ENCODE data around the gene NTM.

The NTM gene

DNA sequence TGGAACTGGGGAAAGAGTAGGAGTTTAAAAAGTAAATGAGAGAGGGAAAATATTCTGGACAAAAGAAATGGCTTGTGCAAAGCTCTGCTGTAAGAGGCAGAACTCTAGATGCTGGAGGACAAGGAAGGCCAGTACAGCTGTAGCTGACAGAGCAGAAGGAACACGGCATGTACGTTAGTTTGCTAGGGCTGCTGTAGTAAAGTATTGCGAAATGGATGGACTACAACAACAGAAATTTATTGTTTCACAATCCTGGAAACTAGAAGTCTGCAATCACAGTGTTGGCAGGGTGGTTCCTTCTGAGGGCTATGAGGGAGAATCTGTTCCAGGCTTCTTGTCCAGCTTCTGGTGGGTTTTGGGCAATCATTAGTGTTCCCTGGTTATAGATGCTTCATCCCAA is 454.4 kb downstream of the NTM start:
- peak; percentile 33 for DNase-seq (ENCODE audit: low read depth)

DNA sequence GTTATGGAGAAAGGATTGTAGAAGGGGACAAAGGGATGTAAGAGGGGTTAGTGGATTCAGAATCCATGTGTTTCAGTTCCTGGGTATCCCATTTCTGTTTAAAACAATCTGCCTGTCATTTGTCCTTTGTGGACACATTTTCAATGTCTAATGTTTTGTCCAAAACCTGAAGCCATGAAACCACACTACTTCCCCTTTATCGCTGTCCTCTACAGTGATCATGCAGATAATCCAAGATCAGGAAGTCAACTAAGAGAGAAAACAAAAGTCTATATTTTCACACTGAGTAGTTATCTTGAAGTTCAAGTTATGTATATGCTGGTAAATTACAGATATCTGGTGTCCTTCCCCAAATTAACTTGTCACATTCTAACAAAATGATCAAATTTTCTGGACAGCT is 457.0 kb downstream of the NTM start:
- DNase-seq (ENCODE audit: low read depth): no peak

DNA sequence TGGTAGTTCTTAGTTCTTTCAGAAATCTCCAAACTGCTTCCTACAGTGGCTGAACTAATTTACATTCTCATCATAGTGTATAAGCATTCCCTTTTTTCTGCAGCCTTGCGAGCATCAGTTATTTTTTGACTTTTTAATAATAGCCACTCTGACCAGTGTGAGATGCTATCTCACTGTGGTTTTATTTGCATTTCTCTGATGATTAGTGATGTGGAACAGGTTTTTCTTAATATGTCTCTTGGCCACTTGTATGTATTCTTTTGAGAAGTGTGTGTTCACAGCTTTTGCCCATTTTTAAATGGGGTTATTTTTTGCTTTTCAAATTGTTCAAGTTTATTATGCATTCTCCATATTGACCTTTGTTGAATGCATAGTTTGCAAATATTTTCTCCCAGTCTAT is 459.3 kb downstream of the NTM start:
- no peak for DNase-seq (ENCODE audit: low read depth)

DNA sequence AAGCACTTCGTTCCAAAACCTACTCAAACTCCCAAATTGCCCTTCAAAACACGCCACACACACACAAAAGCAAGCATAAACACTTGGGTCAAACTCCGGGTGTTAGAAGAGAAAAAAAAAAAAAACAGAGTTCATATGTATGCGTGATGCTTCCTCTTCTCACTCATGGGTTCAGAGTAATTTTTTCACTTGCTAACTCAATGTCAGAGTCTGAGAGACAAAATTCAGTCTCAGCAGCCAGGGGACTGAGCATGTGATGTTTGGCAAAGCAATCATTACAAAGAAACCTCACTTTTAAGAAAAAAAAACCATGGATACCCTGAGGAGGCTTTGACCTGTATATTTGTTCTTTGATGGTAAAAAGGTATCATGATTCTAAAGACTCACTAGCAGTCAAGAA is 461.7 kb downstream of the NTM start:
- no peak for DNase-seq (ENCODE audit: low read depth)

DNA sequence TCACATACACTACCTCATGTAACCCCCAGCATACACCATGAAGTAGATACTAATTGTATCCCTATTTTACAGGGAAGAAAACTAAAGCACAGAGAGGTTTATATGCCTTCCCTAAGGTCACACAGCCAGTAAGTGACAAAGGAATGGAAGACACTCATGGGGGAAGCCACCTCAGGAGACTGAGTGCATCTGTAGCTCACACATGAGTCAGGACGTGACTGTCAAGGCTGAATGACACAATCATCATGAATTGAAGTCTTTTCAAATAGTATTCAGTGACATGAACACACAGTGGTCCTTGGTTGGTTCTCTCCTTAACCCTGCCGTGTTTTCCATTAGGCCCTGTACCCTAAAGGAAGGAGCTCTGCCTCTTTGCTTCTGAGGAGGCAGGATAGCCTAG is 463.0 kb downstream of the NTM start:
- no peak for DNase-seq (ENCODE audit: low read depth)

DNA sequence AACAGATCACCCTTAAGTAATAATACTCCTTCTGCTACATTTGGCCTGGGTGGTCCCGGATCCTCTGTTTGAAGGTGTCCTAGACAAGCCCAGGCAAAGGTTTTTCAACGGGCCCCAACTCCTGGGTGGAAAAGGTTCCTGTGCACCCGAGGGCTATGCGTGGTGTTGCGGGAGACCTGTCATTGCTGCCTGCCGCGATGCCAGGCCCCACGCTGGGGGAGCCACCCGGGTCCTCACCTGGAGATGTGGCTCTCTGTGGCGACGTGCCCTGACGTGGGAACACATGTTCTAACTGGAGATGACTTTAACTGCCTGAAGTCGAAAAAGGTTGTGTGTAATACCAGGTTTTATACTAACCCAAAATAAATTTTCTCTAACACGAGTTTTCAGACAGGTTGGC is 467.1 kb downstream of the NTM start:
- DNase-seq (ENCODE audit: low read depth): no peak

DNA sequence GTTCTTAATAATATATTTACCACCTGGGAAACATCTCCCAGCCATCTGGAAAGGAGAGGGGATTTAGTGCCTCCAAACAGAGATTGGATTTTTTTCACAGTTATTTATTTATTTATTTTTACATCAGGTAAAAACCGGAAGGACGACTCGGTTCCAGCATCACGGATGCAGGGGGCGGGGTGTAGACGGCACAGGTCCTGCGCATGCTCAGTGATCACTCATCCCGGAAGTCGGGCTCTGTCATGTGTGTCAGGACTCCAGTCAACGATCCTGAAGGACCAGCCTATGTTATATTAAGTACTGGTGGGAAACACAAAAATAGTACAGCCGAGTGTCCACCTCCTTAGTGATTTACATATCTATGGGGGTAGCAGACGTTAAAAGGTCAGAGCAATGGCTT is 467.6 kb downstream of the NTM start:
- no peak for DNase-seq (ENCODE audit: low read depth)

DNA sequence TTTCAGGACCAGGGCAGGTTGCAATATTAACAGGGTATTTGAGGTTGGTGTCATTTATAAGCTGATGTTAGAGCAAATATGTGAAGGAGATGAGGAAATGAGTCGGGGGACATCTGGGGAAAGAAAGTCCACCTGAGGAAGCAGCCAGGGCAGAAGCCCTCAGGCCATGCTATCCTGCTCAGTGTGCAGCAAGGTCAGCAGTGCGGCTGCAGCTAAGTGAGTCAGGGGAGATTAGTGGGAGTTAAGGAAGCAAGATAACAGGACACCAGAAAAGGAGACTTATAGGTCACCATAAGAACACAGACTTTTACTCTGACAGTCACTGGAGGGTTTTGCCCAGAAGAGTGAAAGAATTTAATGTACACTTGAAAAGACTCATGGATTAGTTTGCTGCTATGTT is 468.9 kb downstream of the NTM start:
- DNase-seq (ENCODE audit: low read depth): no peak

DNA sequence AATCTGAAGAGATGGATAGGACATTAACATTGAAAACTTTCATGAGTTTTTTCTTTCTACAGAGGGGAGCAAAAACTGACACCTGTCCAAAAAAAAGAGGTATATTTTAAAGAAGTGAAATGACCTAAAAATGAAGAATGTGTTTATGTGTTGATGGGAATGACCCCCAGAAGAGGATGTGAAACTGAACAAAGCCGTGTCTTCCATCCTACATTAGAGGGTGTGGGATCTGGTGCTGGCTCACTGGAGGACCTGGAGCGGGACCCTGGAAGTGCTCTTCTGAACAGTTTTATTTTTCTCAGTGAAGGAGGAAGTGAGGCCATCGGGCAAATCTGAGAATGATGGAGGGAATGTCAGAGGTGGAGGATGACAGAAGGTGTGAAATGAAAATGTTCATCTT is 470.1 kb downstream of the NTM start:
- no peak for DNase-seq (ENCODE audit: low read depth)

DNA sequence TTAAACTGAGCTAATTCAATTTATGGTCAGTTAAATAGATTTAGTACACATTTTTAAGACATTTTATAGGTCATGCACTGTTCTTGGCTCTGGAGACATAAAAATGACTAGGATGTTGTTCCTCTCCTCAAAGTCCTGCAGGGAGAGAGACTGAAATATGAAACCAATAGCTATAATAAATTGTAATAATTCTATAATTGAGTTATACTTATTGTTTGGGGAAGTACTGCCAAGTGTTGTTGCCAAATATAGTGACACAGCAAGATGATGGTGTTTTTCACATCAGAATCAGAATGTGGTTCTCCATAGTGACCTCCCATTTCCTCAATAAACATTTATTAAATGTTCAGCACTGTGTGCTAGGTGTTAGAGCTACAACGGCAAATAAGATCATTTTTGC is 470.6 kb downstream of the NTM start:
- no peak for DNase-seq (ENCODE audit: low read depth)

DNA sequence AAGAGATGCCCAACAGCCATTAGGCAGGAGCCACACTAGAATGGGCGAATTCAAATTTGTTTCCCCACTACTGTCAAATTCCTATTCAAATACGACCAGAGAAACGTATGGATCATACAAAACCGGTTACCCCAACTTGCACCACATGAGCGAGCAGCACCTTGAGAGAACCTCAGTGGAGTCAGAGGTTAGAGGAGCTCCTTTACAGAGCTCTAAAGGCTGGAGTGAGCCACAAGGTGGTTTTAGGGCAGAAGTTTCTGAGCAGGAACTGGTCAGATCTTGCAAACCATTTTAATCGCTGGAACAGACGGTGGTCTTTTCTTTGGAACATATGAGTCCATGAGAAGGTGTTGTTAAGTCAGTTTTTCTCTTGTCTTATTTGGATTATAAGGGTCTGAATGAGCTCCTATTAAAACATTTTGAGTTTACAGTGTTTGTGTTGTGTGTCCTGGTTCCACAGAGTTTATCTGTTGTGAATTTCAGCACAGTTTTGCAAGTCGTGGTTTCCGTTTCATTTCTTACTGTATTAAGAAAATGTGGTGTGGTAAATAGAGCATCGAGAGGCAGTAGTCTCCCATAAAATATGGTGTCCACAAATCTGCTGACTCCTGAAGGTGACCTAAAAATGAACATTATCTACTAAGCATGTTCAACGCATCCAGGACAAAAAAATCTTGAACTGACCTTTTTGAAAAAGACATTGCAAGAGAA is 471.7 kb downstream of the NTM start:
- DNase-seq (ENCODE audit: low read depth): no peak

DNA sequence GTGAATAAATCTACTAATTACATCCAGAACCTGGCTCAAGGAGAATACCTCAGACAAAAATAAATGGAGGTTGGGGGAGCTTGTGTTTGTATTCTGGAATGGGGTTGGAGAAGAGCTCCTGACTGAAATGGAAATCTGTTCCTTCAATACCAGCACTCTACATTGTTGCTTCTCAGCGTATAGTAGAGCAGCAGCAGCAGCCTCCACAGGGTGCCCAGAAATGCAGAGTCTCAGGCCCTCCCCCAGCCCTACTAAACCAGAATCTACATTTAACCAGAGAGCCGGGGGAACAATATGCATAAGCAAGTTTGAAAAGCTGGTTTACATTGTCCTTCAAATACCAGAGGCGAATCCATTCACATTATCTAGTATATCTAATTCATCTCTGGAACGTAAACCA is 474.8 kb downstream of the NTM start:
- no peak for DNase-seq (ENCODE audit: low read depth)

DNA sequence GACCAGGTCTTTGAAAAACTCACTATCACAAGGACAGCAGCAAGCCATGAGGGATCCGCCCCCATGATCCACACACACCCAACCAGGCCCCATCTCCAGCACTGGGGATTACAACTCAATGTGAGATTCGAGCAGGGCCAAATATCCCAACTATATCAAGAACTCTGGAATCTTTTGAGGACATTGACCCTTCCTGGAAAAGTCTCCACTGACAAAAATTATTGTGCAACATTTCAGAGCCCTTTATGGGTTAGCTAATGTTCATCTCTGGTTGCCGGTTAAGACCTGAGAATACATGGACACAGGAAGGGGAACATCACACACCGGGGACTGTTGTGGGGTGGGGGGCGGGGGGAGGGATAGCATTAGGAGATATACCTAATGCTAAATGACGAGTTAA is 479.1 kb downstream of the NTM start:
- no peak for DNase-seq (ENCODE audit: low read depth)

DNA sequence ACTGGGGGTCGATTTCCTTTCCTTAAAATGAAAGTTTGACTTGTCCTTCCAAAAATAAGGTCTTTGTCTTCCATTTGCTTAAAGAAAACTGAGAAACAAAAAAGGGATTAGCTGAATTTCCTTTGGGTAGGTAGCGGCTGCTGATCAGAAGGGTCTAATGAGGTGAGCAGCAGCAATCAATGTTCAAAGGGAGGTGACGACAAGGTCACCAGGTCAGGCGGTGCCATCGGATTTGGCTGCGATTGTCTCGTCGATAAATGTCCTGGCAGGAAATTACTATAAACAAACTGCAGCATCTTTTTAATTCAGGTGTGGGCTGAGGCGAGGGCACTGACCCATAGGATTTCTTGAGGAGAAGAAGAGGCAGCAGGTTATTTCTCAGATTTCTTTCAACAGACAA is 480.1 kb downstream of the NTM start:
- DNase-seq (ENCODE audit: low read depth): no peak

DNA sequence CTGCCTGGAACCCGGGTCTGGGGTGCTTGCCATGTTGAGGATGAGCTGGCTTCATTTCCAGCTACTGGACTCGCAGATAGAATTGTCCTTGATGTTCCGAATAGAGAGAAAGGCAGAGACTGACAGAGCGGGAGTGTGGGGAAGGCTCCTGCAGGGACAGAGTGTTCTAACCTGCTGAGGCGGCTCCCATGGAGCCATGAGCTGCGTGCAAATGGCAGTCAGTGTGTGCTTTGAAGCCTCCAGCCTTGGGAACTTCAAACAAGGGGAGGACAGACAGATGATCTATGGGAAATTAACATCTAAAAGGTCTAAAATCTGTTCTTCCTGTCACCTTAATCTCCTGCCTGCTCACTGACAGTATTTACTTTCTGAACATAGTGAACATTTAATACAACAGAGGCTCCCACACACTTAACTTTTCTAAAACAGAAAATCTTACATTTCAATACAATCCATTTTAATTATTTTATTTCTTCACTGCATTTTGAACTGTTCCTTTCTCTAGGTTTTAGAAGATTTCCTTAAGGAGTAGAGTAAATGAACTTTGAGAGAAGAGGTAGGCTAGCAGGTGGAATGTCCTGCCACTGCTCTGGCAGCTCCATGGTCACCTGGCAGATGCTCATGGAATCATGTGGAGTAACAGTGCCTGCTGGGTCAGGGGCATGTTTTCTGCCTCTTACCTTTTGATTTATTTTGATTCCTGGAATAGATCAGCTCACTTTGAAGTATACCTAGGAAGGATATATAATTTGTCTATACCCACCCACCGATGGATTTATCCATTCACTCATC is 481.7 kb downstream of the NTM start:
- DNase-seq (ENCODE audit: low read depth): no peak

DNA sequence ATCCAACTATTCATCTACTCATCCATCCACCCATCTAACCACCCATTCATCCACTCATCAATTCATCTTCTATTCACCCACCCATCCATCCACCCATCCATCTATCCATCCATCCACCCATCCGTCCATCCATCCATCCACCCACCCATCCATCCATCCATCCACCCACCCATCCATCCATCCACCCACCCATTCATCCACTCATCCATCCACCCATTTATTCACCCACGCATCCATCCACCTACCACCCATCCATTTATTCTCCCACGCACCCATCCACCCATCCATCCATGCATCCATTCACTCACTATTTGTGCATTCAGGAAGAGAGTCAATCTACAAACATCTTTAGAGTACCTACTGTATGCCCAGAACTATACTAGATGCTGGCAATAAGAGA is 482.3 kb downstream of the NTM start:
- DNase-seq (ENCODE audit: low read depth): no peak

DNA sequence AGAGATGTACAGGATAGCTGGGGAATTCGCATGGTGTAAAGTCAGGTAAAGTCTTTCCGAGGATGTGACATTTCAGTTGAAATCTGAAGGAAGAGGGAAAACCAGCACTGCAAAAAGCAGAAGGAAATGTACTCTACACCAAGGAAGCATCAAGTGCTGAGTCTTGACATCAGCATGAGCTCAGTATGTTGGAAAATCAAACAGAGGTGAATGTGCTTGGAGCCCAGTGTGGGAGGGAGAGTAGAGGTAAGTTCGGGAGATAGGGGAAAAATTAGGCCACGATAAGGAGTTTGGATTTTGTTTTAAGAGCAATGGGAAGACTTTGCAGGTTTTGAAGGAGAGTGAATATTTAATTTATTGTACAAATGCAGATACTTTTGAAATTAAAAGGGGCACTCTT is 484.0 kb downstream of the NTM start:
- DNase-seq (ENCODE audit: low read depth): no peak

DNA sequence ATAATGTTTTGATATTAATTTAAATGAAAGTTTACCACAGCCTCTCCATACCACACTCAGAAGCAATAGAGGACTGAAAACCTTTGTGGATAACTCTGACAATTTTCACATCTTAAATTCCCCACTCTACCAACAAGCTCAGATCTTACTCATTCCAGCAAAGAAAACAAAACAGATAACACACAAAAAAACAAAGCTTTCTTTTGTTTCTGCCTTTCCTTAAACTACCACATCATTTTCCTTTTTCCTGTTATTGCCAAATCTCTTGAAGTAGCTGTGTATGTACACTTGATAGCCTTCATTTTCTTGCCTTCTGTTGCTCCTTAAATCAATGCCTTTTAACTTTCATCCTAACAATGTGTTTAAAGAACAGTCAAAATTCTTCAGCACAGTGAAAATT is 484.9 kb downstream of the NTM start:
- DNase-seq (ENCODE audit: low read depth): no peak

DNA sequence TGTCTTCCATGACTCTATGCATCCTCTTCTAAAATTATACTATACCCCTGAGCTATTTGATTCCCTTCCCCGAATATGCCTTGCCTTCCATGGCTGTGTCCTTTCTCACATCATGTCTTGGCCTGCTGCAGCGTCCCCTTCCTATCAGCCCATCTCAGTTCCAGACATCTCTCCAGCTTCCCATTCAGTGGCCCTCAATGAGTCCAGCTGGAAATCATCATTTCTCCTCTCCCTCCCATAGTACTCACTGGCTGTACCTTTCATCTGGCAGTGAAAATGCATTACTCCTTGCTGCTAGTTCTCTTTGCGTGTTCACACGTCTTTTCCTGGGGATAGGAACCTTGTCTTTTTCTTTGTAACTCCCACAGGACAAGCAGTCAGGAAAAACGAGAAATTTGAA is 486.8 kb downstream of the NTM start:
- DNase-seq (ENCODE audit: low read depth): no peak

DNA sequence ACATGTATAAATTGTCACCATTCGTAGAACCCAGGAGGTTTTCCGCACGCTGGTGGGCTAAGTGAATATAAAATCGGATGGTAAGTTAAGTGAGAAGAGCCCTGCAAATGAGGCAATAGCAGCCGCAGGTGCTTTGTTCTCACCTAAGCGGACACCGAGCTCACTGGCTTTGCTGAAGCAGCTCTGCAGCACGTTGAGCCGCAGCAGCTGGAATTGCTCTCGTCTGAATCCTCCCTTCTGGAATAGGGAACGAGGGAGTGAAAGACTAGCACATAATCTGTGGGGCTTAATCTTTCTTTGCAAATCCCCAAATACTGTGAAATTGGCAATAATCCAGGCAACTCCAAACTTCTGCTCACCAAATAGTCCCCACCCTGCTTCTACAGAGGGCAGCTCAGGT is 488.1 kb downstream of the NTM start:
- DNase-seq (ENCODE audit: low read depth): no peak

DNA sequence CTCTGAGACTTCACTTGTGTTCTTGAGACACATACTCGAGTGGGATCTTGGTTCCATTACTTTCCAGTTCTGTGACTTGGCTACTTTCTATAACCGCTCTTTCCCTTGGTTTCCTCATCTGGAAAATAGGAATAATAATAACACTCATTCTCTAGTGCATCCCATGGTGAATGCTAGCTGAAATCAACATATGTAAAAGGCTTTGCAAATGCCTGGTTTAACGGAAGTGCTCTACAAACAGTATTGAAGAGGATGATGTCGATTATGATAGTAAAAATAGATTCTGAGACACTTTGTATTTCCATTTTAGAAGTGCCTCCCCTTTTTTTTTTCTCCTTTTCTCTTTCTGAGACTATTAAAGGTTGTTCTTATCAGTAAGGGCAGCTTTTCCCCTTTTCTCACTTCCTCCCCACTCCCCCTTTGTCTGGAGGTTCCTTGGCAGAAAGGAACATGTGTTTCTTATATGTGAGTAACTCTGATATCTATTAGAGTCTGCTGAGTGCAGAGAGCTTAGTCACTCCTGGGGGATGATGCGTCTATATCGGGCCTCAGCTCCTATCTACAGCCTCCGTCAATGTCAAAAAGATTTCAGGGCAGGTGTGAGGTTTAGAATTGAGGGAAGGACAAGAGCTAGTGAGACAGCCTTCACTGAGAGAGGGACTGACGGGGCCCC is 489.3 kb downstream of the NTM start:
- no peak for DNase-seq (ENCODE audit: low read depth)

DNA sequence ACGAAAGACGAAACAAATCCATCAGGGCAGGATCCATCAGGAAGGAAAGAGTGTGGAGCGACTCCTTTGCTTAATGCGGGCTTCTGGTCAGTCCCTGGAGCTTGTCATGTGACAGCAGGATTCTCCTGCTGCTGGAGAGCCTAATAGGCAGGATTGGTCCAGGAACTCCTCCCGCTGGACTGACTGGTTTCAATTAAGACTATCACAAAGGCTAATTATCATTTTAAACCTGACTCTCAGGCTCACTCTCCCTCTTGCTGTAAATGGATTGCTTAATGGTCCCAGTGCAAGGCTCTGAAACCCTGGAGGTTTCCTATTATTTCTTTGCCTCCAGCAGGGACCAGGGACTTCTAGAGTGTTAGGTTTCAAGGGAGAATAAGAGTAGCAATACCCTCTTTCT is 493.8 kb downstream of the NTM start:
- DNase-seq (ENCODE audit: low read depth): no peak

DNA sequence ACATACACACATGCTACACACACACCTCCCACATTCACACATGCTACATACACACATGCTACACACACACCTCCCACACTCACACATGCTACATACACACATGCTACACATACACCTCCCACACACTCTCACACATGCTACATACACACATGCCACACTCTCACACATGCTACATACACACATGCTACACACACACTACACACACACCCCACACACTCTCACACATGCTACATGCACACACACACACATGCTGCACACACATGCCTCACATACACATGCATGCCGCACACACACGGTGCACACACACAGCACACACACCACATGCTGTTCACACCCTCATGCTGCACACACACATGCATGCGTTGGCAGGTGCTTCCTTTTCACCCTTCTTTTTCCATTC is 495.4 kb downstream of the NTM start:
- DNase-seq (ENCODE audit: low read depth): no peak
